Endodermal cell (in vitro differentiated cells): Measurements from ENCODE around the gene HES6. TPM values are rescaled to one million over a fixed set of nuclear protein-coding genes. Genes with fewer than 3 reads are reported as not detected.
A peak's percentile ranks its signal among the peaks of the same experiment; 100 is the strongest.

Experiments
- DNase-seq: peaks from one replicate; pipeline ENCODE4 v3.0.0-alpha.2; 2017
- H3K27ac ChIP-seq: 2 replicates; pipeline ENCODE4 v1.5.1; 2013; ENCODE audit warnings: mild to moderate bottlenecking, low read depth, low read length, moderate library complexity
- H3K27me3 ChIP-seq: 2 replicates; pipeline ENCODE4 v1.6.1; 2013; ENCODE audit warnings: mild to moderate bottlenecking, low read length, moderate library complexity; ENCODE audit not compliant: insufficient read depth, control insufficient read depth, poor library complexity, severe bottlenecking
- H3K36me3 ChIP-seq: 2 replicates; pipeline ENCODE4 v1.7.0; 2013; ENCODE audit warnings: mild to moderate bottlenecking, low read length, moderate library complexity; ENCODE audit not compliant: control insufficient read depth, insufficient read depth
- H3K4me1 ChIP-seq: one replicate; pipeline ENCODE4 v1.7.0; 2013; ENCODE audit warnings: low read length; ENCODE audit not compliant: control insufficient read depth, insufficient read depth
- H3K4me3 ChIP-seq: 2 replicates; pipeline ENCODE4 v1.5.1; 2013; ENCODE audit warnings: mild to moderate bottlenecking, low read length, moderate library complexity
- H3K9ac ChIP-seq: 2 replicates; pipeline ENCODE4 v1.6.1; 2013; ENCODE audit warnings: mild to moderate bottlenecking, low read length, moderate library complexity; ENCODE audit not compliant: poor library complexity, severe bottlenecking; ENCODE audit errors: extremely low read depth
- H3K9me3 ChIP-seq: 2 replicates; pipeline ENCODE4 v1.6.1; 2013; ENCODE audit warnings: mild to moderate bottlenecking, low read length, moderate library complexity; ENCODE audit not compliant: control insufficient read depth
- H3K27ac Mint-ChIP-seq: 2 replicates; pipeline ENCODE4 v1.8.0; 2020; ENCODE audit warnings: mixed read lengths
- H3K27me3 Mint-ChIP-seq: 2 replicates; pipeline ENCODE4 v1.8.0; 2021; ENCODE audit warnings: mild to moderate bottlenecking, mixed read lengths; ENCODE audit not compliant: insufficient read depth
- H3K36me3 Mint-ChIP-seq: 2 replicates; pipeline ENCODE4 v1.8.0; 2020; ENCODE audit warnings: low read depth, mixed read lengths
- H3K4me1 Mint-ChIP-seq: 2 replicates; pipeline ENCODE4 v1.8.0; 2020; ENCODE audit warnings: mixed read lengths
- H3K4me3 Mint-ChIP-seq: 2 replicates; pipeline ENCODE4 v1.8.0; 2020; ENCODE audit warnings: mild to moderate bottlenecking, moderate library complexity, mixed read lengths
- H3K9me3 Mint-ChIP-seq: 2 replicates; pipeline ENCODE4 v1.8.0; 2020; ENCODE audit warnings: mild to moderate bottlenecking, mixed read lengths
- WGBS, 2 experiments: methylation state at CpG; one replicate each; pipeline versions ENCODE4 v1.1.5 to v1.1.7; 2013; ENCODE audit warnings: missing lambda C conversion rate in 2 of 2, mixed read lengths in 1 of 2; ENCODE audit not compliant: insufficient coverage in 1 of 2, insufficient read length in 1 of 2; 5-methylcytosine and 5-hydroxymethylcytosine counted together
- total RNA-seq, 2 donors: library from RNA; stranded (reverse); fragmentation: NEBNext Ultra II Directional in 1 of 2; extraction: Animal tissue kit (Norgen Biotek cat#: 25700) in 1 of 2; gene quantifications; 2 replicates in 1 of 2; 3 replicates in 1 of 2; pipeline ENCODE4 v1.2.1, GENCODE V29; 2021
- TF ChIP-seq, protein P1 (sequence below): fragments of 200-600 bp; sonication (generic); conservative IDR thresholded peaks from 2 replicates; pipeline ENCODE4 v1.5.0; 2021; ENCODE audit warnings: antibody characterized with exemption, mild to moderate bottlenecking

HES6 gene
- total RNA-seq, 2 donors from 2014 or later = 17.8 to 26.3 TPM

DNA sequence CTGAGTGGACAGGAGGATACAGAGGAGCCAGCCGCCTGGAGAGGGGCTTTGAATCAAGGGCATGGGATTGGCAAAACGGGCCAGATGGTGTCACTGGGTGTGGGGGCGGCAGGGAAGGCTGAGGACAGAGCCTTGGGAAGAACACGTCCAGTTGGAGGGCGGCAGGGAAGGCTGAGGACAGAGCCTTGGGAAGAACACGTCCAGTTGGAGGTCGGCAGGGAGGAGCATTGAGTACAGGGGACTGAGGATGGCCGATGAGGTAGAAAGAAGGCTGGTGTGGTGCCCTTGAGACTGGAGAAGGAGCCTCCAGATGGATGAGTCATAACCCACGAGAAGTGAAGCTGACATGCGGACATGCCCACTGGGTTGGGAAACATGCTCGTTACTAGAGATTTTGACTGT is 4.5 kb downstream of the HES6 start:
- peaks cover 49% of the 10 kb centered on the region for H3K27me3 ChIP-seq
- Mint-ChIP-seq H3K4me1 (no peaks in the 10 kb centered on the region), H3K27me3 (peaks cover 83% of the 10 kb centered on the region), H3K36me3 (no peaks in the 10 kb centered on the region), H3K4me3 (peak overlapping the region; percentile 58), H3K27ac (no peak overlapping the region), H3K9me3 (no peaks in the 10 kb centered on the region)
- no peak overlapping the region for H3K27ac ChIP-seq
- no peak overlapping the region for H3K9ac ChIP-seq
- TF ChIP-seq, protein P1, sequence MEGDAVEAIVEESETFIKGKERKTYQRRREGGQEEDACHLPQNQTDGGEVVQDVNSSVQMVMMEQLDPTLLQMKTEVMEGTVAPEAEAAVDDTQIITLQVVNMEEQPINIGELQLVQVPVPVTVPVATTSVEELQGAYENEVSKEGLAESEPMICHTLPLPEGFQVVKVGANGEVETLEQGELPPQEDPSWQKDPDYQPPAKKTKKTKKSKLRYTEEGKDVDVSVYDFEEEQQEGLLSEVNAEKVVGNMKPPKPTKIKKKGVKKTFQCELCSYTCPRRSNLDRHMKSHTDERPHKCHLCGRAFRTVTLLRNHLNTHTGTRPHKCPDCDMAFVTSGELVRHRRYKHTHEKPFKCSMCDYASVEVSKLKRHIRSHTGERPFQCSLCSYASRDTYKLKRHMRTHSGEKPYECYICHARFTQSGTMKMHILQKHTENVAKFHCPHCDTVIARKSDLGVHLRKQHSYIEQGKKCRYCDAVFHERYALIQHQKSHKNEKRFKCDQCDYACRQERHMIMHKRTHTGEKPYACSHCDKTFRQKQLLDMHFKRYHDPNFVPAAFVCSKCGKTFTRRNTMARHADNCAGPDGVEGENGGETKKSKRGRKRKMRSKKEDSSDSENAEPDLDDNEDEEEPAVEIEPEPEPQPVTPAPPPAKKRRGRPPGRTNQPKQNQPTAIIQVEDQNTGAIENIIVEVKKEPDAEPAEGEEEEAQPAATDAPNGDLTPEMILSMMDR = no peak
- H3K36me3 ChIP-seq = no peaks in the 10 kb centered on the region
- 64 to 69% methylated on average over 11 of the region's 11 CpGs for WGBS, 2 experiments
- DNase-seq = no peak
- no peak overlapping the region for H3K4me3 ChIP-seq
- H3K9me3 ChIP-seq = no peaks in the 10 kb centered on the region
- H3K4me1 ChIP-seq = no peaks in the 10 kb centered on the region

DNA sequence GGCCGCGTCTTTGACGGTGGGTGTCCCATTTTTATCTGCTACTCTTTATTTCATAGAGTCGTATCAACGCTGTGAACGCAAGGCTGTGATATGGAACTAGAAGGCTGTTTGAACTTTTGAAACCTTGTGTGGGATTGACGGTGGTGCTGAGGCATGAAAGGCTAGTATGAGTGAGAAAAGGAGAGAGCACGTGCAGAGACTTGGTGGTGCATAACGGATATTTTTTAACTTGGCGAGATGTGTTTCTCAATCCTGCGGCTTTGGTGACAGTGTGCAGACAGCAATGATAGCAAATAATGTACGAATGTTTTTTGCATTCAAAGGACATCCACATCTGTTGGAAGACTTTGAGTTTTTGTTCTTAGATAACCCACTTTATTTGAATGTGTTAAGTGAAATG is 6.2 kb downstream of the HES6 start:
- peaks cover 95% of the 10 kb centered on the region for H3K27me3 Mint-ChIP-seq

DNA sequence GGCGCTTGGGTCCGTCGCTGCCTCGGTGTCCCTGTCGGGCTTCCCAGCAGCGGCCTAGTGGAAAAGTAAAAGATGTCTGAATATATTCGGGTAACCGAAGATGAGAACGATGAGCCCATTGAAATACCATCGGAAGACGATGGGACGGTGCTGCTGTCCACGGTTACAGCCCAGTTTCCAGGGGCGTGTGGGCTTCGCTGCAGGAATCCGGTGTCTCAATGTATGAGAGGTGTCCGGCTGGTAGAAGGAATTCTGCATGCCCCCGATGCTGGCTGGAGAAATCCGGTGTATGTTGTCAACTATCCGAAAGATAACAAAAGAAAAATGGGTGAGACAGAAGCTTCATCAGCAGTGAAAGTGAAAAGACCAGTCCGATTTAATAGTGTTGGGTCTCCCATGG is 8.0 kb downstream of the HES6 start:
- no peaks in the 10 kb centered on the region for H3K4me1 Mint-ChIP-seq
- H3K27ac Mint-ChIP-seq = no peak overlapping the region
- no peaks in the 10 kb centered on the region for H3K9me3 ChIP-seq
- 64 to 86% methylated on average over 13 to 21 of the region's 21 CpGs for WGBS, 2 experiments
- peak overlapping the region; percentile 60 for H3K4me3 Mint-ChIP-seq
- no peak for DNase-seq
- H3K9ac ChIP-seq = no peak overlapping the region
- no peak overlapping the region for H3K27ac ChIP-seq
- H3K27me3 ChIP-seq = peaks cover 28% of the 10 kb centered on the region
- no peak overlapping the region for H3K4me3 ChIP-seq
- peaks cover 87% of the 10 kb centered on the region for H3K27me3 Mint-ChIP-seq
- TF ChIP-seq, protein P1 = no peak
- H3K4me1 ChIP-seq = no peaks in the 10 kb centered on the region
- H3K9me3 Mint-ChIP-seq = no peaks in the 10 kb centered on the region
- H3K36me3 Mint-ChIP-seq = no peaks in the 10 kb centered on the region
- H3K36me3 ChIP-seq = no peaks in the 10 kb centered on the region

More for the DNA sequence above, 6.2 kb downstream of the HES6 start:
- no peak for DNase-seq
- Mint-ChIP-seq H3K4me1 (no peaks in the 10 kb centered on the region), H3K27ac (no peak overlapping the region), H3K4me3 (no peak overlapping the region), H3K9me3 (no peaks in the 10 kb centered on the region), H3K36me3 (no peaks in the 10 kb centered on the region)
- Histone ChIP-seq H3K27ac (no peak overlapping the region), H3K9ac (no peak overlapping the region), H3K36me3 (no peaks in the 10 kb centered on the region), H3K4me3 (no peak overlapping the region), H3K9me3 (no peaks in the 10 kb centered on the region), H3K4me1 (no peaks in the 10 kb centered on the region), H3K27me3 (peaks cover 46% of the 10 kb centered on the region)
- TF ChIP-seq, protein P1 = no peak
- 76% methylated on average over 7 to 12 of the region's 12 CpGs for WGBS, 2 experiments
